ENCODE measurements around the gene FMN1.

Gene FMN1

DNA sequence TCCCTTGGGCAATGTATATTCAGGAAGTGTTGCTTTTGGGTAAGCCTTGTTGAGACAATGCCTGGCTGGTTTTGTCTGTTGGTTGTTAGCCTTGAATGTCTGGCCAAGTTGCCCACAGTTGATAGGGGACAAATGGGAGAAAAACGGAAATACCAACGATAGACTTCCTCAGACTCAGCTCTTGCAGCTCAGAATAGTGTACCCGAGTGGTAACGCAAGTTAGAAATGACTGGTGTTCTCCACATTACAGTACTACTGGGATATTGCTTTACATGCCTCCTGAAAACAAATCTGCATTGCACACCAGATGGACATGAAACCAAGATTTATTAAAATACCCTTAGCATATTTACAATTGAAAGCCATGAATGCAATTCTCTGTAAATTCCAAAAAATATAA is 429.3 kb downstream of the FMN1 start:
- TF ChIP-seq ZFX (IDR thresholded peaks at IDR 0.05) (no peak), CTCF (conservative IDR thresholded peaks at IDR 0.05) (no peak)
- no peak overlapping the region for H3K27ac ChIP-seq

GRCh38 chr15:32763295-32763694 is 431.2 kb downstream of the FMN1 start:
- no peak for TF ChIP-seq CTCF (conservative IDR thresholded peaks at IDR 0.05)
- TF ChIP-seq ZFX (IDR thresholded peaks at IDR 0.05): no peak
- no peak overlapping the region for H3K27ac ChIP-seq

- H3K27ac ChIP-seq: no peak overlapping the region
- no peak for TF ChIP-seq ZFX (IDR thresholded peaks at IDR 0.05)
Measured at GRCh38 chr15:32757426-32757825, 437.1 kb downstream of the FMN1 start.

GRCh38 chr15:32750979-32751378 is 443.5 kb downstream of the FMN1 start:
- H3K27ac ChIP-seq: no peak overlapping the region
- TF ChIP-seq CTCF (conservative IDR thresholded peaks at IDR 0.05): no peak
- TF ChIP-seq ZFX (IDR thresholded peaks at IDR 0.05): no peak

DNA sequence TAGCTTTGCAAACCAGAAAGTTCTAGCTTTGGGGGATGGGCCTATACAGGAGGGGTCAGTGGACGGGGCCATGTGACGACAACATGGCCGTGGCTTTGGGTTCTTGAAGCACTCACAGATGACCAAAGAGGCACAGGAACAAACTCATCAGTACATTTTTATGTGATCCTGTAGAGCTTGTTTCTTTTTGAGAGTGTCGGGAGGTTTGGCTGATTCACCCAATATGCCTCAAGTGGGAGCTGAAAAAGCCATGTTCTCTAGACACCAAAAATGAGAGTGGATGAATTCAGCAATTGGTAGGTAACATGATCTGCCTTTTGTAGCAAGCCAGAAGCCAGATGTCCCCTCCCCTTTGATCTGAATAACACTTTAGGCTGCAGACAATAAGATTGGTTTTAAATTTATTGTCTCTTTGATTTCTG is 446.6 kb downstream of the FMN1 start:
- H3K27ac ChIP-seq: no peak overlapping the region
- TF ChIP-seq CTCF (conservative IDR thresholded peaks at IDR 0.05): no peak
- no peak for TF ChIP-seq ZFX (IDR thresholded peaks at IDR 0.05)

DNA sequence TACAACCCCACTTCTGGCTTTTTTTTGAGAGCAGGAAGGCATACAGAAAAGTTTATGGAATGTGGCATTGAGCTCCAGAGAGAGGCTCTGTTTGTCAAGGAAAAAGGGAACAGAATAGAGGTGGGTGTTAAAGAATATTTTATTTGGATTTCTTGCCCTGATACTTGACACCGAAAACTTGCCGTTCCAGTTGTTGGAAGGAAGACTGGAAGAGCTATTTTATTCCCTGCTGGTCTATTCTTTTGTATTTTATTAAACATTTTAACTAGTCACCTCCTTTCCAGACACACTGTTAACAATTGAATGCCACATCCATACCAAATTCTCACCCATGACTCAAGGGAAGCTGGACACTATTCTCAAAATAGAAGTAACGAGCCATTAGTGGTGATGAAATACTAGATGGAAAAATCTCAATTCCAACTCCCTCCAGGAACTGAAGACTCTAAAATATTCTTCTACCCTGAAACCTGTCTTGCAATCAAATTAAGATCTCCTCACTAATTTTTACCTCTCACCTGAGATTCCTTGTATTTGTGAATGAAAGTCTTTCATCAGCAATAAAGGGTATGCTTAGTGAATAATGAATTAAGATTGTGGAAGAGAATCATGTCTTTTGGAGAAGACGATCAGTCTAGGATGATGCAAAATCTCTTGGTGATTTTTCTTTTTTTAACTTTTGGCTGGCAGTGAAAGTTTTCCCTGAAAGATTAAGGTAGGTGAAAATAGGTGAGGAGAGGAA is 448.2 kb downstream of the FMN1 start:
- no peak for TF ChIP-seq CTCF (conservative IDR thresholded peaks at IDR 0.05)
- TF ChIP-seq ZFX (IDR thresholded peaks at IDR 0.05): no peak
- H3K27ac ChIP-seq: no peak overlapping the region

DNA sequence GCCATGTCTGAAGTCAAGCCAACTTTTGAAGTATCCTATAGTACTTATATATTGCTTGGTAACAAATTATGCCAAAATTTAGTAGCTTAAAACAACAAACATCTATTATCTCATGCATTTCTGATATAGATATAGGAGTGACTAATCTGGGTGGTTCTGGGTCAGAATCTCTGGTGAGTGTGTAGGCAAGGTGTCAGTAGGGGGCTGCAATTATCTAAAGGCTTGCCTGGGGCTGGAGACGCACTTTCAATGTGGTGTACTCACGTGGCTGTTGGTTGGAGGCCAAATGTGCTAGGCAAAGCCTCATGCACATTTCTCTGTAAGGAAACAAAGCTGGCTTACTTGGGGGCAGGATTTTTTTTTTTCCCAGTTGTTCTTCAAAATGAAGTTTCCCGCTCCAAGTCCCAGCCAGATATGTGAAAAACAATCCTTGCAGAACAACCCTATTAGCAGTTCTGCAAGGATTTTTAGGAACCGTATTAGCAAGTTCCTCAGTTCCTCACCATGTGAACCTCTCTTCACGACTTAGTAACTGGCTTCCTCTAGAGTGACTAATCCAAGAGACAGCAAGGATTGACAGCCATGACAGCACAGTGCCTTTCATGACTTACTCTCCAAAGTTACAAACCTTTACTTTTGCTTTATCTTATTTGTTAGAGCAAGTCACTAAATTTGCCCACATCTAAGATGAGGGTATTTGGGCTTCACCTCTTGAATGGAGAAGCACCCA is 450.9 kb downstream of the FMN1 start:
- TF ChIP-seq CTCF (conservative IDR thresholded peaks at IDR 0.05) (no peak), ZFX (IDR thresholded peaks at IDR 0.05) (no peak)
- no peak overlapping the region for H3K27ac ChIP-seq

All from C4-2B (cell line).